Tibial nerve (tissue), 3 donors: ENCODE data around the gene URGCP.

Experiments used
- CTCF ChIP-seq, 5 experiments: fragments of 200-600 bp in 3 of 5; fragments of 450-650 bp in 2 of 5; sonication (generic) in 3 of 5; IDR thresholded peaks; one replicate each; pipeline ENCODE4 v1.5.1; 2016 to 2019; ENCODE audit warnings: antibody characterized with exemption in 5 of 5, mild to moderate bottlenecking in 3 of 5, moderate library complexity in 2 of 5
- POLR2A ChIP-seq, 2 donors: fragments of 450-650 bp; IDR thresholded peaks; one replicate each; pipeline ENCODE4 v1.6.1; 2017; ENCODE audit warnings: antibody characterized with exemption in 2 of 2, mild to moderate bottlenecking in 2 of 2, moderate library complexity in 2 of 2

DNA sequence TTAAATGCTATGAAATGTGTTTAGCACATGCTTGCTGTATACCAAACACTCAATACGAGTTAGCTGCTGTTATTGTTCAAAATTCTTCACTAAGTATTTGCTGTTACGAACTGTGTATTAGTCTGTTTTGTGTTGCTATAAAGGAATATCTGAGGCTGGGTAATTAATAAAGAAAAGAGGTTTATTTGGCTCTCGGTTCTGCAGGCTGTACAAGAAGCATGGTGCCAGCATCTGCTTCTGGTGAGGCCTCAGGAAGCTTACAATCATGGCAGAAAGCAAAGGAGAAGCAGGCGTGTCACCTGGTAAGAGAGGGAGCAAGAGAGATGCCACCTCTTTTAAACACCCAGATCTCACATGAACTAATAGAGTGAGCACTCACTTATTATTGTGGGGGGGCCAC, 21.4 kb upstream of the URGCP start:
- TF ChIP-seq CTCF (IDR thresholded peaks at IDR 0.05) (no peak), POLR2A (IDR thresholded peaks at IDR 0.05) (no peak)
